Loucy (cell line): ENCODE measurements around the gene KDSR.

Experiments used
- EZH2phosphoT487 ChIP-seq: fragments of 200-600 bp; IDR thresholded peaks from 2 replicates; pipeline ENCODE4 v1.6.1; 2018; ENCODE audit warnings: antibody characterized with exemption, mild to moderate bottlenecking, moderate library complexity, borderline replicate concordance
- TF ChIP-seq, protein P1 (sequence below): fragments of 200-600 bp; sonication (generic); conservative IDR thresholded peaks from 2 replicates; pipeline ENCODE4 v1.5.1; 2014; ENCODE audit warnings: mild to moderate bottlenecking, antibody characterized with exemption, low read length

DNA sequence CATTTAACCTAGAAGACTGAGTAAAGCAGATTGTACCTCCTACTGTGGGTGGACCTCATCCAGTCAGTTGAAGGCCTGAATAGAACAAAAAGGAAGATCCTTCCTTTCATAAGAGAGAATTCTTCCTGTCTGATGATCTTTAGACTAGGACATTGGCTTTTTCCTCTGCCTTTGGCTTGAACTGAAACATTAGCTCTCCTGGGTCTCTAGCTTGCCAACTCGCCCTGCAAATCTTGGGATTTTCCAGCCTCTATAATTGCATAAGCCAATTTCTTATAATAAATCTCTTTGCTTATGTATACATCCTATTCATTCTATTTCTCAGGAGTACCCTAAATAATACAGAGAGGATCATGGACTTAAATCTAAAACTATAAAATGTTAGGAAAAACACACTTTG, 6.2 kb upstream of the KDSR start:
- TF ChIP-seq, protein P1, sequence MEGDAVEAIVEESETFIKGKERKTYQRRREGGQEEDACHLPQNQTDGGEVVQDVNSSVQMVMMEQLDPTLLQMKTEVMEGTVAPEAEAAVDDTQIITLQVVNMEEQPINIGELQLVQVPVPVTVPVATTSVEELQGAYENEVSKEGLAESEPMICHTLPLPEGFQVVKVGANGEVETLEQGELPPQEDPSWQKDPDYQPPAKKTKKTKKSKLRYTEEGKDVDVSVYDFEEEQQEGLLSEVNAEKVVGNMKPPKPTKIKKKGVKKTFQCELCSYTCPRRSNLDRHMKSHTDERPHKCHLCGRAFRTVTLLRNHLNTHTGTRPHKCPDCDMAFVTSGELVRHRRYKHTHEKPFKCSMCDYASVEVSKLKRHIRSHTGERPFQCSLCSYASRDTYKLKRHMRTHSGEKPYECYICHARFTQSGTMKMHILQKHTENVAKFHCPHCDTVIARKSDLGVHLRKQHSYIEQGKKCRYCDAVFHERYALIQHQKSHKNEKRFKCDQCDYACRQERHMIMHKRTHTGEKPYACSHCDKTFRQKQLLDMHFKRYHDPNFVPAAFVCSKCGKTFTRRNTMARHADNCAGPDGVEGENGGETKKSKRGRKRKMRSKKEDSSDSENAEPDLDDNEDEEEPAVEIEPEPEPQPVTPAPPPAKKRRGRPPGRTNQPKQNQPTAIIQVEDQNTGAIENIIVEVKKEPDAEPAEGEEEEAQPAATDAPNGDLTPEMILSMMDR = no peak
- no peak for TF ChIP-seq EZH2phosphoT487
